RWPE1 (cell line): ENCODE data around the gene ZMYND11.

Experiments used
- CTCF ChIA-PET: fragments of 350-600 bp; sonication (Branson Sonifier 250); formaldehyde crosslinking; extraction: SDS; loops from one replicate; lab custom pipeline; 2021; lab: Yijun Ruan, JAX
- POLR2A ChIA-PET: fragments of 400-600 bp; formaldehyde crosslinking; extraction: SDS; loops from one replicate; lab custom pipeline; 2020; ENCODE audit warnings: antibody characterized with exemption; ENCODE audit not compliant: low non-redundant PET; lab: Yijun Ruan, JAX
- DNase-seq: peaks from one replicate; pipeline ENCODE4 v3.0.0; 2012; ENCODE audit warnings: low spot score
- H3K27ac ChIP-seq: fragments of 450-650 bp; 2 replicates; pipeline ENCODE4 v1.5.1; 2017
- TF ChIP-seq, protein P1 (sequence below): fragments of 450-650 bp; conservative IDR thresholded peaks from 2 replicates; pipeline ENCODE4 v1.5.1; 2017; ENCODE audit warnings: low read depth, mild to moderate bottlenecking

Gene ZMYND11

DNA sequence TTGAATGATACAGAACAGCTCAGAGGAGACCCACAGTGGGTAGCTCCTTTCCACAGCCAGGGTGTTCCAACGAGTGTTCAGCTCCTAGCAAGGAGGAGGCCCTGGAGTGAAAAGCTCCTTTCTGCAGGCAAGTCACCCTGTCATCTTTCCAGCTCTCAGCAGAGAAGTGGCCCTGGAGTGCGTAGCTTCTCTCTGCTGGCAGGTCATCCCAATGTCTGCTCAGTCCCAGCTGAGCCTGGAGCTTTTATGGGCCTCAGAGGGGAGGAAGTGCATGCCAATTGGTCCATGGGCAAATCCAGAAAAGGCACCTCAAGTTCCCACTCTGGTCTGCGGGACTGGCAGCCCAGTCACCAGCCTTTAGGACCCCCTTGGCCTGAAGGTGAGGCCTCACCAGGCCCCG, 30.8 kb upstream of the ZMYND11 start:
- DNase-seq, result no peak
- TF ChIP-seq, protein P1, sequence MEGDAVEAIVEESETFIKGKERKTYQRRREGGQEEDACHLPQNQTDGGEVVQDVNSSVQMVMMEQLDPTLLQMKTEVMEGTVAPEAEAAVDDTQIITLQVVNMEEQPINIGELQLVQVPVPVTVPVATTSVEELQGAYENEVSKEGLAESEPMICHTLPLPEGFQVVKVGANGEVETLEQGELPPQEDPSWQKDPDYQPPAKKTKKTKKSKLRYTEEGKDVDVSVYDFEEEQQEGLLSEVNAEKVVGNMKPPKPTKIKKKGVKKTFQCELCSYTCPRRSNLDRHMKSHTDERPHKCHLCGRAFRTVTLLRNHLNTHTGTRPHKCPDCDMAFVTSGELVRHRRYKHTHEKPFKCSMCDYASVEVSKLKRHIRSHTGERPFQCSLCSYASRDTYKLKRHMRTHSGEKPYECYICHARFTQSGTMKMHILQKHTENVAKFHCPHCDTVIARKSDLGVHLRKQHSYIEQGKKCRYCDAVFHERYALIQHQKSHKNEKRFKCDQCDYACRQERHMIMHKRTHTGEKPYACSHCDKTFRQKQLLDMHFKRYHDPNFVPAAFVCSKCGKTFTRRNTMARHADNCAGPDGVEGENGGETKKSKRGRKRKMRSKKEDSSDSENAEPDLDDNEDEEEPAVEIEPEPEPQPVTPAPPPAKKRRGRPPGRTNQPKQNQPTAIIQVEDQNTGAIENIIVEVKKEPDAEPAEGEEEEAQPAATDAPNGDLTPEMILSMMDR, result no peak
- no peak overlapping the region for H3K27ac ChIP-seq
- ChIA-PET POLR2A (no interaction called here), CTCF (no interaction called here)

DNA sequence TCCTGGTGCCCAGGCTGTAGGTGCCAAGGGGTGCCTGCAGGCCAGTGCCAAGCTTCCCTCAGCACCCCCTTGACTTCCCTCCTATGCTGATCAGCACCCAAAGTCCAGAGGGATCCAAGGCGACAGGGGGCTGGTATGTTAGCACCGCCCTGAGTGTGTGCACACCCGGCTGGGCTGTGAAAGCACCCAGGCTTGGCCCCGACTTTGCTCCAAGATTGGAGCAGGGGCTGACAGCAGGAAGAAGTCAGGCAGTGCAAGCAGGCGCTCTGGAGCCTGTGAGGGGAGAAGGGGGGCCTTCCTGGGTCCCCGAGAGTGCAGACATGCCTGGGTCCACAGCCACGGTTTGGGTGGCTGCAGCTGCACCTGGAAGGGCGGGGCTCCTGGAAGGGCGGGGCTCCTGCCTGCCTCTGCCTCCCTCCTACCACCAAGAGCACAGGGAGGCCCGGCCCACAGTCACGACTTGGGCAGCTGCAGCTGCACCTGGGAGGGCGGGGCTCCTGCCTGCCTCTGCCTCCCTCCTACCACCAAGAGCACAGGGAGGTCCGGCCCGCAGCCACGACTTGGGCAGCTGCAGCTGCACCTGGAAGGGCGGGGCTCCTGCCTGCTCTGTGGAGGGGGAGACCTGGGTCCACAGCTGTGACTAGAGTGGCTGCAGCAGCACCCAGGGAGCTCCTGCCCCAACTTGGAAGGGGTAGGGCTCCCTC, 30.2 kb upstream of the ZMYND11 start:
- no peak overlapping the region for H3K27ac ChIP-seq
- POLR2A ChIA-PET, result no interaction called here
- TF ChIP-seq, protein P1, result no peak
- DNase-seq, result no peak
- CTCF ChIA-PET, result interaction anchor here (0.6 kb wide), 1 partner anchor 37 kb away, joined by 3 read pairs; no protein-coding TSS in a partner anchor

DNA sequence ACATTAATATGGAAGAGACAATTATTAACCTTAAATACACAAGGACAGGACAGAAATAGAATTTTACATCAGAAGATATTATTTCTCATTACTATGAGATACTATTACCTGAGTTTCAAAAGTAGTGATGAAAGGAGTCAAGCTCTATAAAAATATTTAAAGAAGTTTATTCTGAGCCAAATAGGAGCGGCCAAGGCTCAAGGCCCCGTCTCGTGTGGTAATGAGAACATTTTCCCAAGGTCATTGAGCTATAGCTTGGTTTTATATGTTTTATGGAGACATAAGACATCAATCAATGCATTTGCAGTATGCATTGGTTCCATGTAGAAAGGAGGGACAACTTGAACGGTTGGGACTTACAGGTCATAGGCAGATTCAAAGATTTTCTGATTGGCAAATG, 29.4 kb upstream of the ZMYND11 start:
- ChIA-PET CTCF (interaction anchor here (0.6 kb wide), 2 partner anchors 38 to 1223 kb away, joined by 3 read pairs; no protein-coding TSS in a partner anchor), POLR2A (no interaction called here)
- TF ChIP-seq, protein P1, result no peak
- H3K27ac ChIP-seq, result no peak overlapping the region
- DNase-seq, result no peak

DNA sequence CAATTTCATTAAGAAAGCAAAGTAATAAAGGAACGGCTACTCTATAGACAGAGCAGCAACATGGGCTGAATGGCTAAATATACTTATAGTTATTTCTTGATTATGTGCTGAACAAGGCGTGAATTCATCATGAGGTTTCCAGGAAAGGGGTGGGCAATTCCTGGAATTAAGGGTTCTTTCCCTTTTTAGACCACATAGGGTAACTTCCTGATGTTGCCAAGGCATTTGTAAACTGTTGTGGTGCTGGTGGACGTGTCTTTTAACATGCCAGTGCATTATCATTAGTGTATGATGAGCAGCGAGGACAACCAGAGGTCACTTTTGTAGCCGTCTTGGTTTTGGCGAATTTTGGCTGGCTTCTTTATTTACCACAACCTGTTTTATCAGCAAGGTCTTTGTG, 28.5 kb upstream of the ZMYND11 start:
- no peak overlapping the region for H3K27ac ChIP-seq
- DNase-seq, result no peak
- POLR2A ChIA-PET, result no interaction called here
- TF ChIP-seq, protein P1, result no peak
- CTCF ChIA-PET, result no interaction called here

DNA sequence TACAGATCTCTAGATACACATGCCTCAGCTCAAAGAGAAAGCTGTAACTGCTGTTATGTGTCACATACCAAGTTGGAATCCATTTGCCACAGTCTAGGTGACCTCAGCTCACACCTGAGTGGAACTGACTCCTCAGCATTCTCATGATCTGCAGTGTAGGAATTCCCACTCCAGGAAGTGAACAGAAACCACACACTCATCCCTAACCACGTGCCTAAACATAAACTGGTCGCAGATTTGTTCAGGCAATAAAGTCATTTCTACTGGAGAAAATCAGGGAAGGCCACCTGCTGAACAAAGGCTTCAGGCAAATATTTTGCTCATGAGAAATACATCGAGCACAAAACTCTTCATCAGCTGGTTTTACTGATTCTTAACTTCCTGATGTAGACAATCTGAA, 23.0 kb upstream of the ZMYND11 start:
- ChIA-PET CTCF (no interaction called here), POLR2A (no interaction called here)
- DNase-seq, result peak; percentile 19
- TF ChIP-seq, protein P1, result no peak
- no peak overlapping the region for H3K27ac ChIP-seq

DNA sequence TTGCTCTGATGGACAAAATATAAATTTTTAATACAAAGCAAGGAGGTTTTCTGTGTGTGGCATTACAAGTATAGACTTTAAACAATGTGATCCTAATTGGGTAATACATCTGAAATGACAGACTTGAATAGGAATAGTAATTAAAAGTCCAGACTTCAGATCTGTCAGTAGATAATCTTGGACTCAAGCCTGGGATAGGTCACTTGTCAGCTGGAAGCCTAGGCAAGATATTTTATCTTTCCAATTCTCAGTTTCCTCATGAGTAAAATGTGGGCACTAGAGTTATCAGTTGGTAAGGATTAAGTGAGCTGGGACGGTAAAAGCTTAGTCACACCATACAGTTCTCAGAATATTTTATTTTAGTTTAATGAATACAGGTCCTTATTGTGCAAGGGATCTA, 10.4 kb upstream of the ZMYND11 start:
- DNase-seq, result no peak
- H3K27ac ChIP-seq, result no peak overlapping the region
- TF ChIP-seq, protein P1, result no peak
- ChIA-PET CTCF (no interaction called here), POLR2A (no interaction called here)
